ENCODE measurements around the gene KIF9.
"Not testable (repeated sequence)": the region's sequence is repeated elsewhere in the genome, so short reads cannot be mapped to it uniquely, and the experiment has no call there.

Gene KIF9

GRCh38 chr3:47318916-47319315 is 36.3 kb upstream of the KIF9 start:
- Histone ChIP-seq H2AFZ (no peak overlapping the region), H3K4me3 (ENCODE audit: low read depth, low read length) (no peak overlapping the region), H3K27me3 (ENCODE audit: control insufficient read depth, insufficient read depth, low read length) (no peaks in the 10 kb centered on the region), H3K27ac (no peak overlapping the region), H3K9ac (no peak overlapping the region), H3K36me3 (ENCODE audit: control insufficient read depth, insufficient read depth, low read length) (no peaks in the 10 kb centered on the region), H3K9me3 (ENCODE audit: control insufficient read depth, low read length) (no peaks in the 10 kb centered on the region), H3K4me1 (no peaks in the 10 kb centered on the region), H3K79me2 (no peaks in the 10 kb centered on the region), H3K4me2 (ENCODE audit: low read length) (no peak overlapping the region)
- no peak for TF ChIP-seq CTCF (IDR thresholded peaks at IDR 0.05)

DNA sequence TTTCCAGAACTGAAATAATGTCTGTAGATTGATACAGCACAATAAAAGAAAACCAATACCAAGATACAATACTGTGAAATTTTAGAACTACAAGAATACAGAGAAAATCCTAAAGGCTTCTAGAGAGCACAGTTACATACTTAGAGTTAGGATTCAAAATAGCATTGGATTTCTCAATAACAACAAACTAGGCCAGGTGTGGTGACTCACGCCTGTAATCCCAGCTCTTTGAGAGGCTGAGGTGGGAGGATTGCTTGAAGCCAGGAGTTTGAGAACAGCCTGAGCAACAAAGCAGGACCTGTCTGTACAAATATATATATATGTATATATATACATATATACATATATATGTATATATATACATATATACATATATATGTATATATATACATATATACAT is 33.6 kb upstream of the KIF9 start:
- not testable (repeated sequence) for H3K27ac ChIP-seq; H3K4me1 ChIP-seq; H3K27me3 ChIP-seq (ENCODE audit: control insufficient read depth, insufficient read depth, low read length); H3K79me2 ChIP-seq; H3K9me3 ChIP-seq (ENCODE audit: control insufficient read depth, low read length); H3K4me2 ChIP-seq (ENCODE audit: low read length); H2AFZ ChIP-seq; H3K36me3 ChIP-seq (ENCODE audit: control insufficient read depth, insufficient read depth, low read length); H3K9ac ChIP-seq; H3K4me3 ChIP-seq (ENCODE audit: low read depth, low read length)

DNA sequence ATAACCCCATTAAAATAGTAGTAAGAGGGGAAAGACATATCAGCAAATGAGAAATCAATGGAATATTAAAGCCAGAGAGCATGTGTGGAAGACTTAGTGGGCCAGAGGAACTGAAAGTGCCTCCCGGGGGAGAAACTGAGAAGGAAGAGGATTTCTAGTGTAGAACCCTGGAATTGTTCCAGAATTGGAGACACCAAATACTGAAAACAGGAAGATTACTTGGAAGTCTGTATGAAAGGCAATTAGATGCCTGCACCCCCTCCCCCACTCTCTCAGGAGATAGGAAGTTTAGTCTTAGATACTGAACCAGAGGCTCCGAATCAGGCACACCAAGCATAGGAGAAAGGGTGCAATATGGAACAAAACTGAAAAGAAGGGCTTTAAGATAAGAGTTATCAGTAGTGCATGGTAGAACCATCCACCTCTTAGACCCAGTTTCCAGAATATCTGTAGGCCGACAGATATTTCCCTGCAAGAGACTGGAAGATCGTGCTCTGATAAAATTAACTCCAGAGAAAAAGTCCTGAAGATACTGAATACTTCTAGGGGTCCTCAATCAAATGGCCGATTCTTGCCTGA is 32.6 kb upstream of the KIF9 start:
- no peak overlapping the region for H3K4me3 ChIP-seq (ENCODE audit: low read depth, low read length)
- H3K9ac ChIP-seq, result no peak overlapping the region
- peaks cover 4% of the 10 kb centered on the region for H3K4me1 ChIP-seq
- no peak for TF ChIP-seq CTCF (IDR thresholded peaks at IDR 0.05)
- H2AFZ ChIP-seq, result no peak overlapping the region
- H3K79me2 ChIP-seq, result no peaks in the 10 kb centered on the region
- H3K27me3 ChIP-seq (ENCODE audit: control insufficient read depth, insufficient read depth, low read length), result no peaks in the 10 kb centered on the region
- H3K4me2 ChIP-seq (ENCODE audit: low read length), result no peak overlapping the region
- no peaks in the 10 kb centered on the region for H3K36me3 ChIP-seq (ENCODE audit: control insufficient read depth, insufficient read depth, low read length)
- H3K9me3 ChIP-seq (ENCODE audit: control insufficient read depth, low read length), result no peaks in the 10 kb centered on the region
- H3K27ac ChIP-seq, result no peak overlapping the region

GRCh38 chr3:47314056-47314764 is 31.6 kb upstream of the KIF9 start:
- Histone ChIP-seq H3K4me1 (peaks cover 5% of the 10 kb centered on the region), H3K27me3 (ENCODE audit: control insufficient read depth, insufficient read depth, low read length) (no peaks in the 10 kb centered on the region), H3K4me2 (ENCODE audit: low read length) (no peak overlapping the region), H2AFZ (no peak overlapping the region), H3K9me3 (ENCODE audit: control insufficient read depth, low read length) (no peaks in the 10 kb centered on the region), H3K9ac (no peak overlapping the region), H3K4me3 (ENCODE audit: low read depth, low read length) (no peak overlapping the region), H3K36me3 (ENCODE audit: control insufficient read depth, insufficient read depth, low read length) (no peaks in the 10 kb centered on the region), H3K79me2 (peaks cover 2% of the 10 kb centered on the region), H3K27ac (no peak overlapping the region)
- TF ChIP-seq CTCF (IDR thresholded peaks at IDR 0.05), result no peak

GRCh38 chr3:47313341-47314055 is 30.9 kb upstream of the KIF9 start:
- Histone ChIP-seq H3K4me3 (ENCODE audit: low read depth, low read length) (no peak overlapping the region), H3K27me3 (ENCODE audit: control insufficient read depth, insufficient read depth, low read length) (no peaks in the 10 kb centered on the region), H3K36me3 (ENCODE audit: control insufficient read depth, insufficient read depth, low read length) (no peaks in the 10 kb centered on the region), H3K4me2 (ENCODE audit: low read length) (no peak overlapping the region), H3K27ac (no peak overlapping the region), H3K79me2 (peaks cover 3% of the 10 kb centered on the region), H3K4me1 (peaks cover 5% of the 10 kb centered on the region), H2AFZ (no peak overlapping the region), H3K9ac (no peak overlapping the region), H3K9me3 (ENCODE audit: control insufficient read depth, low read length) (no peaks in the 10 kb centered on the region)
- TF ChIP-seq CTCF (IDR thresholded peaks at IDR 0.05), result no peak
